T-helper 2 cell treated with Interferon-gamma antibody and Interleukin-4, amounts not matched to agents 100 ng/mL and 5 ng/mL, for 36 hours (primary cell): ENCODE results near the gene B4GALNT4. TPM values are rescaled to one million over a fixed set of nuclear protein-coding genes. Genes with fewer than 3 reads are reported as not detected.
"Not testable (repeated sequence)": the region's sequence is repeated elsewhere in the genome, so short reads cannot be mapped to it uniquely, and the experiment has no call there.

Experiments used
- intact Hi-C: fragments of 100-400 bp; cut with micrococcal nuclease; formaldehyde crosslinking; loops from one replicate; pipeline ENCODE4 v1.15.1; 2023
- total RNA-seq: library from RNA; stranded (reverse); gene quantifications from 2 replicates; pipeline ENCODE4 v1.2.3, GENCODE V29; 2022

B4GALNT4 gene
- total RNA-seq, 1 donor from 2014 or later: 1.2 TPM

- intact Hi-C loops: no loop called here
These were observed 49.3 kb downstream of the B4GALNT4 start for GRCh38 chr11:418343-419247.

GRCh38 chr11:419248-420005, 50.1 kb downstream of the B4GALNT4 start:
- intact Hi-C loops: no loop called here

- intact Hi-C loops: no loop called here
These were observed 51.0 kb downstream of the B4GALNT4 start for GRCh38 chr11:420054-420910.

GRCh38 chr11:420911-421321, 51.6 kb downstream of the B4GALNT4 start:
- intact Hi-C loops: no loop called here

GRCh38 chr11:422249-422656, 53.0 kb downstream of the B4GALNT4 start:
- intact Hi-C loops: no loop called here

GRCh38 chr11:424232-424631, 54.9 kb downstream of the B4GALNT4 start:
- intact Hi-C loops: no loop called here

GRCh38 chr11:424766-425165, 55.5 kb downstream of the B4GALNT4 start:
- intact Hi-C loops: not testable (repeated sequence)

DNA sequence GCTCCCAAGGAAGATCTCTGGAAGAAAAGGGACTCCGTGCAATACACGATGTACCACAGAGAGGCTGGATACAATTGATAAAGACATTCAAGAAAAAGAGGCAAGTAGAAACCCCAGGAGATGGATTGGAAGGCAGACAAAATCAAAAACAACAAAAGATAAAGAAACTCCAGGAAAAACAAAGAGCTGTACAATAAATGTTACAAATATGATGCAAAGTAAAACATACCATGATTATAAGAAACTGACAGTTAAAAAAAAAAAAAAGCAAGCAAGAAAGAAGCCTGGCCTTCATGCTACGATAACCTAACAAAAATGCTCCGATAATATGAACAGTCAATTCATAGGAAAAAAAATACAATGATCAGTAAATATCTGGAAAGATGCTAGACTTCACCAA, 56.0 kb downstream of the B4GALNT4 start:
- intact Hi-C loops: no loop called here

GRCh38 chr11:426851-427250, 57.6 kb downstream of the B4GALNT4 start:
- intact Hi-C loops: no loop called here

- intact Hi-C loops: no loop called here
These were observed 59.0 kb downstream of the B4GALNT4 start for GRCh38 chr11:428295-428694.

- intact Hi-C loops: no loop called here
These were observed 60.1 kb downstream of the B4GALNT4 start for GRCh38 chr11:429391-429790.

DNA sequence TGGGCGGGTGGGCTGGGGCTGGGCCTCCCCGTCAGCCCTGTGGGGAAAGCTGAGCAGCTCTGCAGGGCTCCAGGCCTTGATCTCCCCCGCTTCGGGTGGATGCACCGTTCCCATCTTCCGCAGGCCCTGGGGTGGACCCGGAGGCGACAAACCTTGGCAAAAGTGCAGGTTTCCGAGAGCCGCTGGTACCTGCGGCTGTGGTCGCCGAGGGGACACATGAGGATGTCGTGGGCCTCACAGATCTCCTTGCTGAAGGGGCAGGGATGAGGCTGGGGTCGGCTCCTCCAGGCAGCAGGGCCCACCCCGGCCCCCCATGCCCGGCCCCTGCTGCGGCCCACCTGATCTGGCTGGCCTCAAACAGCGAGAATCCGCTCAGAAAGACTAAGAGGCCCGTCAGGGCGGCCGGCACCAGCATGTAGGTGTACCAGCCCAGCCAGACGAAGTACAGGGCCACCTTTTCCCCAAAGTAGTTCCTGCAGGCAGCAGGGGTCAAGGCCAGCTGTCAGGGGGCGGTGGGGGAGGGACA, 60.7 kb downstream of the B4GALNT4 start:
- intact Hi-C loops: no loop called here

Other genes starting within 250 kb of the B4GALNT4 start
- not detected in 2 replicates for gene SCGB1C1, start 176.4 kb upstream of the B4GALNT4 start, total RNA-seq
- 35.0 and 38.8 TPM in 2 replicates for gene BET1L, start 162.1 kb upstream of the B4GALNT4 start, total RNA-seq
- gene RIC8A, start 161.8 kb upstream of the B4GALNT4 start, total RNA-seq: 106 and 116 TPM in 2 replicates
- gene SIRT3, start 133.2 kb upstream of the B4GALNT4 start, total RNA-seq: 11.0 and 12.7 TPM in 2 replicates
- gene PSMD13, start 132.5 kb upstream of the B4GALNT4 start, total RNA-seq: 181 and 182 TPM in 2 replicates
- 2.4 and 2.7 TPM in 2 replicates for gene NLRP6, start 91.1 kb upstream of the B4GALNT4 start, total RNA-seq
- gene PGGHG, start 80.4 kb upstream of the B4GALNT4 start, total RNA-seq: 99.8 and 105 TPM in 2 replicates
- gene IFITM5, start 70.0 kb upstream of the B4GALNT4 start, total RNA-seq: not detected in 2 replicates
- gene IFITM2, start 61.7 kb upstream of the B4GALNT4 start, total RNA-seq: 1,497 and 1,507 TPM in 2 replicates
- gene IFITM1, start 55.5 kb upstream of the B4GALNT4 start, total RNA-seq: 724 and 750 TPM in 2 replicates
- 3.3 and 5.1 TPM in 2 replicates for gene IFITM3, start 48.6 kb upstream of the B4GALNT4 start, total RNA-seq
- gene PKP3, start 24.7 kb downstream of the B4GALNT4 start, total RNA-seq: not detected in 2 replicates
- gene SIGIRR, start 45.5 kb downstream of the B4GALNT4 start, total RNA-seq: 176 and 178 TPM in 2 replicates
- gene ANO9, start 72.5 kb downstream of the B4GALNT4 start, total RNA-seq: 67.6 and 74.5 TPM in 2 replicates
- gene PTDSS2, start 80.8 kb downstream of the B4GALNT4 start, total RNA-seq: 26.5 and 28.4 TPM in 2 replicates
- gene RNH1, start 137.7 kb downstream of the B4GALNT4 start, total RNA-seq: 99.8 and 101 TPM in 2 replicates
- gene HRAS, start 166.1 kb downstream of the B4GALNT4 start, total RNA-seq: 51.6 and 62.5 TPM in 2 replicates
- gene LRRC56, start 168.0 kb downstream of the B4GALNT4 start, total RNA-seq: 2.1 and 2.2 TPM in 2 replicates
- gene LMNTD2, start 191.2 kb downstream of the B4GALNT4 start, total RNA-seq: 1.6 and 2.4 TPM in 2 replicates
- 22.3 and 23.4 TPM in 2 replicates for gene RASSF7, start 191.5 kb downstream of the B4GALNT4 start, total RNA-seq
- gene PHRF1, start 207.0 kb downstream of the B4GALNT4 start, total RNA-seq: 46.4 and 51.3 TPM in 2 replicates
- 50.9 and 55.3 TPM in 2 replicates for gene IRF7, start 246.5 kb downstream of the B4GALNT4 start, total RNA-seq